Urothelium cell line (cell line): ENCODE measurements around the gene RDH12.
A peak's percentile ranks its signal among the peaks of the same experiment; 100 is the strongest.
"Not testable (repeated sequence)": the region's sequence is repeated elsewhere in the genome, so short reads cannot be mapped to it uniquely, and the experiment has no call there.

Experiments
- DNase-seq: peaks from one replicate; pipeline ENCODE4 v3.0.0; 2011; ENCODE audit warnings: low spot score, mixed read lengths
- FAIRE-seq: peaks from 2 replicates; lab custom pipeline; 2011; peaks lifted over from hg19 to GRCh38; lab: Jason Lieb, UNC

RDH12 gene

GRCh38 chr14:67701492-67701891 lies at the start of gene RDH12:
TSS of gene RDH12 (plus strand) at chr14:67701886. CDS start at chr14:67722643, 20,757 bp downstream.
- DNase-seq, FAIRE-seq: not testable (repeated sequence)

DNA sequence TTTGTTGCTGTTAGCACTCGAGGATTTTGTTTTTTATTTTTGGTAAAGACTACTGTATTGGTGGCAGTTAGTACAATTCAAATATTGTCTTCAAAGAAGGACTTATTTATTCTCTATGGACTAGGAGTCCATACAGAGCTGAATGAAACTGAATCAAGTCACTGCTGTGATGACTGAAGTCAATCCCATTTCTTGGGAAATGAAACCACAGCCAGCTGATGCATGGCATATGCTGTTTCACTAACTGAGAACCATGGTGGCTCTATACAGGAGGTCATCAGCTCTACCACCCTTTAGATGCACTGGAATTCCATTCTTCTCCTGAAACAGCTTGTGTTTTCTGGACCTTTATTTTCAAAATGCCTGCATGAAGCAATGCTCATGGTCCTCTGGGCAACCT lies 49.5 kb upstream of the RDH12 start:
- FAIRE-seq (no peak), DNase-seq (no peak)

DNA sequence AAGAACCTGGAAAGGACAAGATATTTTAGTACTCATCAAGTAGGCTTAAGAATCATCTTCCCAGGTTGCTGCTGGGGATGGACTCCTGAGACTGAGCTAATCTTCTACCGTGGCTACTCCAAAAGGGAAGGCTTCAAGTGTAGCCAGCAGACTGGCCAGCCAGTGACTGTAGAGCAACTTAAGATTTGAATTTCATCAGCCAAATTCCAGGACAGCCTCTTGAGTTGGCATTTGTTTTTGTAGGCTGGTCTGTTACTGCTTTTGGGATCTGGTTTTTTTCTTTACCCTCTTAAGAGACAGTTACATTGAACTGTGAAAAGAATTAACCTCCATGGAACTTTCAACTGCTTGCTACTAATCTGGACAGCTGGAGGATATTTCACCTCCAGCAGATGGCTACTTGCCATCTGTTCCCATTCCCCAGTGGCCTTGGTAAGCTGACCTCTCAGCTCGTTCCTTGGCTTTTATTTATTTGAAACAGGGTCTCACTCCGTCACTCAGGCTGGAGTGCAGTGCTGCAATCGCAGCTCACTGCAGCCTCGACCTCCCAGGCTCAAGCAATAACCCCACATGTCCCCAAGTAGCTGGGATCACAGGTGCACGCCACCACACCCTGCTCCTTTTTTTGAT lies 47.9 kb upstream of the RDH12 start:
- peak; percentile 42 for FAIRE-seq
- no peak for DNase-seq

DNA sequence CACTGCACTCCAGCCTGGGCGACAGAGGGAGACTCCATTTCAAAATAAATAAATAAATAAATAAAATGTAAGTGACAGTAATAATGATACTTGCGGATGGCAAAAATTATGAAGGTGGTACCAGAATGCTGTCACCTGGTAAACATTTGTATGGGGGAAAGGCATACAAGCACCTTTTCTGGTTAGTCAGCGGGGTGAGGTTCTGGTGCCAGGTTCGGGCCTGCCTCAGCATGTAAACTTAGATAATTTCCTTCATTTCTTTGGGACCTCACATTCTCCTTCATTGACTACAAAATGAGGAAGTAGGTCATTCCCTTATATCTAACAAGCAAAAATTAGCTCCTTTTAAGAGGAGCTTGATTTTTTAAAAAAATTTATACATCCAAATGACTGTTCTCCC lies 38.1 kb upstream of the RDH12 start:
- no peak for DNase-seq
- FAIRE-seq, result no peak

DNA sequence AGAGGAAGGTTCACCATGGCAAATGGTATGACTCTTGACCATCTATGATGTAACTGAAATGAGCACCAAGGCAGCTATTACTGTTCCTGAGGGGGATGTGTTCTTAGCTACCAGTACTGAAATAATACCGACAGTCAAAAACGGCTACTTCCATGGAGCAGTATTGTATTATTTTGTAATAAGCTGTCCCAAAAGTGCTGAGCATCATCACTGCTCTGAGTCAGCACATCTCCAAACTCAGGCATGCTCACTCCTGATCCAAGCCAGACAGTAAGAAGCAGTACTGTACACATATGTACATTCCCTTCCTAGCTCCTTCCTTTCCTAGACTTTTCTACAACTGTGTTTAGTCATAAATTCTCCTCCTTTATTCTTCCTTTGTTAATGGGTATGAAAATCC lies 35.8 kb upstream of the RDH12 start:
- FAIRE-seq (peak; percentile 65), DNase-seq (no peak)

GRCh38 chr14:67666750-67667449 lies 34.8 kb upstream of the RDH12 start:
- peak; percentile 84 for FAIRE-seq
- DNase-seq, result peak; percentile 67

- DNase-seq (no peak), FAIRE-seq (no peak)
These were observed 33.1 kb upstream of the RDH12 start for GRCh38 chr14:67668559-67668958.

GRCh38 chr14:67673451-67673850 lies 28.2 kb upstream of the RDH12 start:
- DNase-seq (no peak), FAIRE-seq (no peak)

DNA sequence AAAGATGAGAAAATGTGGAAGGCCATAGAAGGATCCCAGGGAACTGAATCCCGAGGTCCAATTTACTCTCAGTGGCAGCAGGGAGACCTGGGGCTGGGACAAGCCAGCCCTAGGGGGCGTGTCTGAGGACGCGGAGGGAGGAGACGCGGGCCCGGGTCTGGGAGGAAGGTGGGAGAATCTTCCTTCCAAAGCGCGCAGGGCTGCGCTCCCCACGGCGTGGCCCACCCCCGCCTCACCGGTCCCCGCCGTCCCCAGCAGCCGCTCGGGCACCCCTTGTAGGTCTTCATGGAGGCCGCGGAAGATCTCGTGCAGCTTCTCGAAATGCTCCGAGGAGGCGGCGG lies 27.6 kb upstream of the RDH12 start:
- DNase-seq (peak; percentile 96), FAIRE-seq (peak; percentile 62)

DNA sequence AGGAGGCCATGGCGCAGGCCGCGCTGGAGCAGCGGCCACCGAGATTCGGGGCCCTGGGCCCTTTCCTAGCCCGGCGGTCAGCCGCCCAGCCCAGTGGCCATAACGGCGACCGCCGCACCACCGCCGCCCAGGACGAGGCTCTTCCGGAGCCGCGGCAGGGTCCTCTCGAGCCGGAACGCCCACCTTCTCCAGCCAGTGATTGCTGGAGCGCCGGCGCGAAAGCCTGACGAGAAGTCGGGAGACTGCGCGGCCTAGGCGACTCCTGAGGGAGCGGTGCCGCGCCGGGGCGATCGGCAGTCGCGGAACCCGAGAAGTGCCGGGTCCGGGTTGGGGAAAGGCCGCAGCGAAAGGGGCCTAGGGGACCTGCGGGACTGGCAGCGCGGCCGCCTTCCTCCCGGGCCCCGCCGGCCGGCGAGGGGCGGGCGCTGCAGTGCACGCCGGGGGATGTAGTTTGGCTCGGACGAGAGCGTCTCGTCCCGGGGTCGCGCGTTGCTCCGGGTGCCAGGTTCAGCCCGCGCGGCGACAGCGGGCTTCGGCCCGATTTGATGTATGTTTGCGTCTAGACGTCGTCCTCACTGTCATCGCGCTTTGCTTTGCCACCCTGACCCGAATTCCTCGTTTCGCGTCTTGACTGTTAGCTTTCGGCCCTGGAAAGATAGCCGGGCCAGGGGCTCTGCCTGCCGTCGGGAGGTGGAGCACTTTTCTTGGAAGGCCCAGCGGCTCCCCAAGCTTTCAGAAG lies 27.0 kb upstream of the RDH12 start, which contains the start of gene VTI1B:
Gene VTI1B (minus strand): TSS at position 153 of the 739 bp plus-strand sequence. CDS start 143 bp downstream, at position 10.
- FAIRE-seq (peak; percentile 95), DNase-seq (peak; percentile 98)

DNA sequence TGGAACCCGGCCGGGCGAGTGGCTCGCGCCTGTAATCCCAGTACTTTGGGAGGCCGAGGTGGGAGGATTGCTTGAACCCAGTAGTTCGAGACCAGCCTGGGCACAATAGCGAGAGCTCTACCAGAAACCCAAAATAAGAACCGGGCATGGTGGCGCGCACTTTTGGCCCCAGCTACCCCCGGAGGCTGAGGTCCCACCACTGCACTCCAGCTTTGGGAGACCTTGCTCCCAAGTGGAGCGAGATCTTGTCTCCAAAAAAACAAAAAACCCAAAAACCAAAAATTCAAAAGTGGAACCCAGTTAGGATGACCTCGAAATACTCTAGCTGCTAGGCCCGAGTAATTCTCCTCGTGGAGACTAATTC lies 26.5 kb upstream of the RDH12 start:
- DNase-seq (no peak), FAIRE-seq (no peak)

GRCh38 chr14:67679006-67679405 lies 22.7 kb upstream of the RDH12 start:
- DNase-seq, result no peak
- no peak for FAIRE-seq

DNA sequence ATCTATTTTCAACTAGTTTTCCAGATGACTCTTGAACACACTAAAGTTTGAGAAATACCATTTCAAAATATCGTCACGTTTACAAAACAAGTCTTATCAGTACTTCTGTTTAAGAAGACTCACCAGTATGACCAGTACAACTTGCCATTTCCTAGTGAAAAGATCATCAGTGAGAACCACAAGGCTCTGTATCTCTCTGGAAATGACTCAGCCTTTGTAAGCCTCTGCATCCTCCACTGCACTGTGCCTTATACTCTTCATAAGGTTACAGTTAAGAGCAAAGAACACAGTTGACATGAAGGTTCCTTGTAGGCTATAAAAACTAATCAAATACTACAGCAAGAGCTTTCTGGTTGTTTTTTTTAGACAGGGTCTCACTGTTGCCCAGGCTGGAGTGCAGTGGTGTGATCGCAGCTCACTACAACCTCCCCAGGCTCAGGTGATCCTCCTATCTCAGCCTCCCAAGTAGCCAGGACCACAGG lies 21.5 kb upstream of the RDH12 start:
- DNase-seq (no peak), FAIRE-seq (peak; percentile 27)

GRCh38 chr14:67680941-67681340 lies 20.7 kb upstream of the RDH12 start:
- FAIRE-seq (no peak), DNase-seq (no peak)

DNA sequence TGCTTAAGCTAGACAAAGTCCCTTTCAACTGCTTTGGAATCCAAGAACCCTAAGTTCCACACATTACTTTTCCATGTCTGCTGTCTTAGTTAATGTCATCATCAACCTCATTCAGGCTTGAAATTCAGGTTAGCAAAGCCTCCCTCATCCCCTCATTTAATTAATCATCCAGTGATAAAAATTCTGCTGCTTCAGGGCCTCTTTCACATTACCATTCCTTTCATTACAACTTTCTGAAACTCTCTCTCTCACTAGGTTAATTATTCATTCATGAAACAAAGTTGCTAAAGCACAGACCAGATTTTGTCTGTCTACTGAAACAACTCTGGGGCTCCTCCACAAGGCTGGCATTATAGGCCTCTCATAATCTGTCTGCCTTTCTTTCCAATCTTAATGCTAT lies 17.8 kb upstream of the RDH12 start:
- no peak for FAIRE-seq
- no peak for DNase-seq

GRCh38 chr14:67690011-67690410 lies 11.7 kb upstream of the RDH12 start:
- FAIRE-seq (peak; percentile 63), DNase-seq (no peak)

DNA sequence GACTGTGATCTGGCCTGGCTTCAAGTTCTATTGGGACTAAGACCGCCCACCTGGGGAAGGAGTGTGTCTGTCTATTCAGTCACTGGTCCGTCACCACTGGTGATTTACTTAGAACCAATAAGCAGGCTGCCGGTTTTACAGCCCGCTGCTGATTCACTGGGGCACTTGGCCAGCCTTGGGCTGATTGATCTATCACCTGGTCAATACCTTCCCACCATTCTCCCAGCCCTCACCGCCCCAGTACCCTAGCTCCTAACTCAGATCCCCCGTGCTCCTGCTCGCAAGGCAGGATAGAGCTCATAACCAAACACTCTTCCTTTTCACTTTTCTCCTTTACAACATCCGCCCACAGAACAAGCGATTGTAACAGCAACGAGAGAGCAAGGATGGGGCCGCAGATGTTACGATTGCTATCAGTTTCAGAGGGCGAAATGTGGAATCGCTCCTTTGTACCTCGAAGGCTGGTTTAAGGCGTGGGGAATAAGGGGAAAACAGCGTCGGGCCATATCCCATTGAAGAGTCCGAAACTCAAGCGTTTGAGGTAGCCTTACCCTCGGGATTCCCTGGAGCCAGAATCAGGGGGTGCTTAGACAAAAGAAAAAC lies 6.8 kb upstream of the RDH12 start:
- DNase-seq, result peak; percentile 97
- FAIRE-seq, result peak; percentile 98

GRCh38 chr14:67695394-67695949 lies 6.2 kb upstream of the RDH12 start, which contains the start of gene RDH11:
TSS of gene RDH11 (minus strand) at chr14:67695764. CDS start at chr14:67695703, 61 bp downstream.
- peak; percentile 42 for FAIRE-seq
- DNase-seq, result peak; percentile 98

- FAIRE-seq, result no peak
These were observed 4.7 kb upstream of the RDH12 start for GRCh38 chr14:67697006-67697405.

GRCh38 chr14:67698179-67698578 lies 3.5 kb upstream of the RDH12 start:
- no peak for FAIRE-seq

More at GRCh38 chr14:67697006-67697405, 4.7 kb upstream of the RDH12 start:
- DNase-seq, result no peak

DNA sequence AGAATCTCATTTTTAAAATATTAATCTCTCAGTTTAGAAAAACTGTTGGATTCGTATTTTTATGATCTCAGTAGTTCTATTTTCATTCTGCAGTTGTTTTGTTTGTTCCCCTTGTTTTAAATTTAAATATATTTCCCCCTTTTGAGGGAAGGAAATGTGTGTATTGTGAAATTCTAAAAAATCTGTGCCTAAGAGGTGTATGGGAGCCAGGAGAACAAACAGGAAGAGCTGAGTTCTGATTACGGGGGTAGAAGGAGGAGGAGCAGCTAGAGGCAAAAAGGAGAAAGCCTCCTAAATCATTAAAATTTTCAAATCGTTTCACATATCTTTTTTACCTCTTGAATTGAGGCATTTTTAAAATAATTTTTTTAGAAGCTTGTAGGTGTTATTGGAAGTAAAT lies 2.3 kb downstream of the RDH12 start:
- no peak for FAIRE-seq
- DNase-seq, result no peak

More at GRCh38 chr14:67698179-67698578, 3.5 kb upstream of the RDH12 start:
- no peak for DNase-seq
